ENCODE results near the gene PIK3R3. TPM values are rescaled to one million over a fixed set of nuclear protein-coding genes. Genes with fewer than 3 reads are reported as not detected.

PIK3R3 gene
- total RNA-seq, 1 experiment from 2014 or later: 3.6 TPM

DNA sequence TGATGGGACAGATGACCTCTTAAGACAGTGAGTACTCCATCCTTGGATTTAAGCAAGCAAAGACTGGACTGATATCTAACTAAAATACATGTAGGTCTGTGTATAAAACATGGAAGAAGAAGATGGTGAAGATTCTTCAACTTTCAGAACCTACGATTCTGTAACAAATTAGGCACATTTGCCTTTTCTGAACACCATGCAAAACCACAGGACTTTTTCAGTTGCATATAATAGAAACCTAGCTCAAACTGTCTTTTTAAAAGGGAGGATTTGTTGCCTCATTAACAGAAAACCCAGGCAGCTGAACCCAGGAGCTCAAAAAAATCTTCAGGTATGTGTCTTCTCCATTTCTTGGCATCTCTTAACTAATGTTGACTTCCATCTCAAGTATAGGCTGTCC is 27.8 kb upstream of the PIK3R3 start:
- Mint-ChIP-seq H3K4me1 (ENCODE audit: low read depth, unreplicated experiment) (no peaks in the 10 kb centered on the region), H3K27ac (ENCODE audit: unreplicated experiment) (no peak overlapping the region), H3K36me3 (ENCODE audit: insufficient read depth, unreplicated experiment) (no peaks in the 10 kb centered on the region), H3K9me3 (ENCODE audit: unreplicated experiment) (no peaks in the 10 kb centered on the region), H3K4me3 (ENCODE audit: unreplicated experiment) (no peak overlapping the region), H3K27me3 (ENCODE audit: insufficient read depth, unreplicated experiment) (peaks cover 8% of the 10 kb centered on the region)
- Histone ChIP-seq H3K4me3 (ENCODE audit: low read depth, low read length) (no peak overlapping the region), H3K36me3 (ENCODE audit: control insufficient read depth, insufficient read depth, low read length) (no peaks in the 10 kb centered on the region), H3K27me3 (replicated peaks; ENCODE audit: control insufficient read depth, insufficient read depth, low read length) (no peaks in the 10 kb centered on the region), H3K4me1 (no peaks in the 10 kb centered on the region), H3K9me3 (no peaks in the 10 kb centered on the region)
- ChIA-PET POLR2A (no interaction called here), CTCF (no interaction called here)
- intact Hi-C loops (cut with micrococcal nuclease; ENCODE audit: unreplicated experiment): no loop called here
- BruUV-seq (replicated peaks): no TSS peak
- no peak for DNase-seq
- TF ChIP-seq CTCF (IDR thresholded peaks at IDR 0.05; ENCODE audit: insufficient read depth in 1 of 2, low read depth in 1 of 2, low read length in 1 of 2, severe bottlenecking in 1 of 2, unreplicated experiment in 1 of 2): no peak

DNA sequence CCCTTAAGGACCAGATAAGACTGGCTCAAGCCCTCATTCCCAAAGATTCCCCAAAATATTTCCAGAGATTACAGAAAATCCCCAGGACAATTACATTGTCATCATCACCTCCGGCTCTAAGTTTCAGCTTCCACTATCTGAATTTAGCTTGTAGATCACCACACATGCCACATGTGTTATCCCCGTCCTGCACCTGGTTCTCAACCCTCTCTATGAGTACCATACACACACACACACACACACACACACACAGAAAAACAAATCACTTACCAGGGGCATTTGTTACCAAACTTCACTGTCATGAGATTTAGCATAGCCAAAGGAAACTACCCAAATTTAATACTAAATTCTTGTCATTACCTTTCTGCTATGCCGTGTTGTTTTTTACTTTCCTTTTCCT is 27.1 kb upstream of the PIK3R3 start:
- CTCF ChIA-PET: no interaction called here
- Mint-ChIP-seq H3K4me1 (ENCODE audit: low read depth, unreplicated experiment) (no peaks in the 10 kb centered on the region), H3K9me3 (ENCODE audit: unreplicated experiment) (no peaks in the 10 kb centered on the region), H3K27ac (ENCODE audit: unreplicated experiment) (no peak overlapping the region), H3K4me3 (ENCODE audit: unreplicated experiment) (no peak overlapping the region), H3K27me3 (ENCODE audit: insufficient read depth, unreplicated experiment) (peaks cover 5% of the 10 kb centered on the region), H3K36me3 (ENCODE audit: insufficient read depth, unreplicated experiment) (no peaks in the 10 kb centered on the region)
- Histone ChIP-seq H3K4me3 (ENCODE audit: low read depth, low read length) (no peak overlapping the region), H3K4me1 (no peaks in the 10 kb centered on the region), H3K36me3 (ENCODE audit: control insufficient read depth, insufficient read depth, low read length) (no peaks in the 10 kb centered on the region), H3K9me3 (no peaks in the 10 kb centered on the region), H3K27me3 (replicated peaks; ENCODE audit: control insufficient read depth, insufficient read depth, low read length) (no peaks in the 10 kb centered on the region)
- TF ChIP-seq CTCF (IDR thresholded peaks at IDR 0.05; ENCODE audit: insufficient read depth in 1 of 2, low read depth in 1 of 2, low read length in 1 of 2, severe bottlenecking in 1 of 2, unreplicated experiment in 1 of 2): no peak
- BruUV-seq (replicated peaks): no TSS peak
- POLR2A ChIA-PET: no interaction called here
- no peak for DNase-seq
- intact Hi-C loops (cut with micrococcal nuclease; ENCODE audit: unreplicated experiment): no loop called here

DNA sequence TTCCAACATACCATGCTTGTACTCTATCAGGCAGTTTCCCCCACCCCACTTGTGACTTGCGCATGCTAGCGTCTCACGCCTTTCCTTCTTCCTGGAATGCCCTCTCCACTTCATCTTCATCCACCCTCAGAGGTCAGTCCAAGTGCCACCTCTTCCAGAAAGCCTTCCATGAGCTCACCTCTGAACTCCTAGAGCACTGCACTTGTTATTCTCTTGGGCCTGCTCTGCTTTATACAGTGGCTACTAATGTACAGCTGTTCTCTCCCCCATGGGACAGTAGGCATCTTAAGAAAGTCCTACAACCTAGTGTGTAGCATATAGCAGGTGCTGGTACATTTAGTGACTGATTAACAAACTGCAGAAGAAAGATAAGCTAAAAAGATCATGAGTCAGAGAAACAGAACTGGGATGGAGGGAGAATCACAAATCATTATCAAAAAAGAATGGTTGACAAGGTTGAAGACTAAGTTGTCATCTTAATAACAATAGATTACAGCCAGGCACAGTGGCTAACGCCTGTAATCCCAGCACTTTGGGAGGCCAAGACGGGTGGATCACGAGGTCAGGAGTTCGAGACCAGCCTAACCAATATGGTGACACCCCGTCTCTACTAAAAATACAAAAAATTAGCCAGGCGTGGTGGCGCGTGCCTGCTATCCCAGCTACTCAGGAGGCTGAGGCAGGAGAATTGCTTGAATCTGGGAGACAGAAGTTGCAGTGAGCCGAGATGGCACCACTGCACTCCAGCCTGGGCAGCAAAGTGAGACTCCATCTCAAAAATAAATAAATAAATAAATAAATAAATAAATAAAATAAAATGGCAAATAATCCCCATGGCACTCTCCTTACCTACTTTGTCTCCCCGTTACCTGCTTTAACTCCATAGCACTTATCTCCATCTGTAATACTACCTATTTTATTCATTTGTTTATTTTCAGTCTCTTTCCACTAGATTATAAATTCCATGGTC is 26.2 kb upstream of the PIK3R3 start:
- H3K27me3 Mint-ChIP-seq (ENCODE audit: insufficient read depth, unreplicated experiment): no peaks in the 10 kb centered on the region
- Histone ChIP-seq H3K9me3 (no peaks in the 10 kb centered on the region), H3K27me3 (replicated peaks; ENCODE audit: control insufficient read depth, insufficient read depth, low read length) (no peaks in the 10 kb centered on the region), H3K4me1 (no peaks in the 10 kb centered on the region), H3K4me3 (ENCODE audit: low read depth, low read length) (no peak overlapping the region), H3K36me3 (ENCODE audit: control insufficient read depth, insufficient read depth, low read length) (no peaks in the 10 kb centered on the region)
- H3K9me3 Mint-ChIP-seq (ENCODE audit: unreplicated experiment): no peaks in the 10 kb centered on the region
- no peak overlapping the region for H3K27ac Mint-ChIP-seq (ENCODE audit: unreplicated experiment)
- DNase-seq: no peak
- H3K36me3 Mint-ChIP-seq (ENCODE audit: insufficient read depth, unreplicated experiment): no peaks in the 10 kb centered on the region
- TF ChIP-seq CTCF (IDR thresholded peaks at IDR 0.05; ENCODE audit: insufficient read depth in 1 of 2, low read depth in 1 of 2, low read length in 1 of 2, severe bottlenecking in 1 of 2, unreplicated experiment in 1 of 2): no peak
- ChIA-PET POLR2A (no interaction called here), CTCF (no interaction called here)
- BruUV-seq (replicated peaks): no TSS peak
- no peaks in the 10 kb centered on the region for H3K4me1 Mint-ChIP-seq (ENCODE audit: low read depth, unreplicated experiment)
- H3K4me3 Mint-ChIP-seq (ENCODE audit: unreplicated experiment): no peak overlapping the region
- intact Hi-C loops (cut with micrococcal nuclease; ENCODE audit: unreplicated experiment): no loop called here
